AG09309 (cell line): ENCODE measurements around the gene SATL1.

Experiments
- DNase-seq: peaks from one replicate; pipeline ENCODE4 v3.0.0-alpha.2; 2010; ENCODE audit warnings: low read depth
- H3K4me3 ChIP-seq: 2 replicates; pipeline ENCODE4 v1.5.1; 2011; ENCODE audit warnings: mild to moderate bottlenecking, low read depth, low read length, moderate library complexity; ENCODE audit not compliant: control insufficient read depth
- CTCF ChIP-seq: IDR thresholded peaks from 2 replicates; pipeline ENCODE4 v1.5.1; 2011; ENCODE audit warnings: mild to moderate bottlenecking, low read depth, low read length, inconsistent platforms; ENCODE audit not compliant: insufficient read depth, control insufficient read depth; ENCODE audit errors: missing control alignments

Gene SATL1

DNA sequence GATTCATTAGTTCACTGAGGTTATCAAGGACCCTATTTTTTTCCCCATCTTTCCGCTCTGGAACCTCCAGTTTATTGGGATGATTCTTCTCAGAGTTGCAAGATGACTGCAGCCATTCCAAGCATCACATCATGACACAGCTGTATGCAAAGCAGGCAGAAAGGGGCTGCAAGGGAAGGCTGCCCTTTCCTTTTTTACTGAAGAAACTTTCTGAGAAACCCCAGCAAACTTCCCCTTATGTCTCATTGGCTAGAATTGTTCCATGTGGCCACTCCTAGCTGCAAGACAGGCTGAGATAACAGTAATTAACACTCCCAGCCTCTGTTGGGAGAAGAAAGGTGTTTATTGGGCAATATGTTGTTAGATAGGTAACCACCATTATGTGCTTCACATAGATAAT is 102.6 kb downstream of the SATL1 start:
- TF ChIP-seq CTCF = no peak

DNA sequence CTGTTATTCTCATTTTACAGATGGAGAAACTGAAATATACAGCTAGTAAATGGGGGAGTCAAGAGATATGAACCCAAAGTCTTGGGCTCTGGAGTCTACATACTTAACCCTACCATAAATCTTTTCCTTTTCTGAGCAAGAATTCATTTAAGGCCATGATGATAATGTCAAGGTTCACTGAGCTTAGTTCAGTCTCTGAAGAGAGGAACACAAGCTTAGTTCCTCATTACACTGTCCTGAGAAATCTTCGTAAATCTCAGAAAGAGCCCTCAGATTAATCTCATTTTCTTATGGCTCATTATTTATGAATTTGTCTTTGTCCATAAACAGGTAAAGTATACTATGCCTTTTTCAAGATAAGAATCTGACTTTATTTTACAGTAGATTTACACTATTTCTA is 104.2 kb downstream of the SATL1 start:
- no peak for TF ChIP-seq CTCF
- H3K4me3 ChIP-seq = no peak overlapping the region
- no peak for DNase-seq

More for the DNA sequence above, 102.6 kb downstream of the SATL1 start:
- no peak overlapping the region for H3K4me3 ChIP-seq
- no peak for DNase-seq

GRCh38 chrX:85136409-85136808 is 107.2 kb downstream of the SATL1 start:
- no peak for TF ChIP-seq CTCF
- DNase-seq = no peak
- no peak overlapping the region for H3K4me3 ChIP-seq

DNA sequence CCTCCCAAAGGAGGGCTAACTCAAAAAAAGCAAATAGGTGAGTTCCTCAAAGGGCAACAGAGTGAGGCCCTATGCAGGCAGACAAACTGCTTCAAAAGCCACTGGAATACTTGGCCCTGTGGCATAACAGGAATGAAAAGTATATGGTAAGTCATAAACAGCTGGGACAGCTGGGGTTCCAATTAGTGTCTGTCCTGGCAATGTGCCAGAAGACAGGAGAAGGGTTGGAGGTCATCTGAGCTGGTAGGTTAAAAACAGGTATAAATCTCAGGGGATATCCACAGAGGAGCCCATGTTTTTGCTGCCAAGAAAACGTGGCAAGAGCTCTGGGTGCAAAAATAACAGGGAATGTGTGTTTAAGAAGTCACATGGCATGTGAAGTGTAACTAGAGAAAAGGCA is 128.3 kb downstream of the SATL1 start:
- TF ChIP-seq CTCF = no peak
- DNase-seq = no peak
- no peak overlapping the region for H3K4me3 ChIP-seq

GRCh38 chrX:85114776-85115175 is 128.8 kb downstream of the SATL1 start:
- DNase-seq = no peak
- TF ChIP-seq CTCF = no peak
- no peak overlapping the region for H3K4me3 ChIP-seq

DNA sequence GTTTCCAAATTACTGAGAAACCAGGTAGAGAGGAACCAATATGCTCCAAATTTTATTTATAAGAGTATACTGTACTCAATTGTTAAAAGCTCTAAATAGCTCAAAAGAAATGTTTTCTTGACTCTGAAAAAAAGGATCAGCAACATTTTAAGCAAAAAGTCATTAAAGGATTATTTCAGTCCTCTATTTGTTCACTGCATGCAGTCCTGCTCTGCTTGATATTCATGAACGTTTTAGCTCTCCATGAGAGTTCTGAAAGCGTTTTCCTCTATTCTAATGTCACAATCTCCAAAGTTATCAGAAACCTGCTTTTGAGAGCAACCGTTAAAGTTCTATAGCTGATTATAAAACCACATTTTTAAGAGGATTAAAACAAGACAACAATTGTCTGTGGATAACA is 129.4 kb downstream of the SATL1 start:
- TF ChIP-seq CTCF = no peak
- H3K4me3 ChIP-seq = no peak overlapping the region
- DNase-seq = no peak

GRCh38 chrX:85113746-85114145 is 129.8 kb downstream of the SATL1 start:
- no peak for DNase-seq
- no peak overlapping the region for H3K4me3 ChIP-seq
- no peak for TF ChIP-seq CTCF
